Activated naive CD8-positive, alpha-beta T cell treated with anti-CD3 and anti-CD28 coated beads for 36 hours (primary cell): Measurements from ENCODE around the gene ARFGAP2. TPM values are rescaled to one million over a fixed set of nuclear protein-coding genes. Genes with fewer than 3 reads are reported as not detected.

Source experiments
- DNase-seq: peaks from one replicate; pipeline ENCODE4 v3.0.0; 2021
- H3K27ac Mint-ChIP-seq: one replicate; pipeline ENCODE4 v1.8.0; 2022; ENCODE audit warnings: mild to moderate bottlenecking, moderate library complexity, mixed read lengths
- H3K27me3 Mint-ChIP-seq: one replicate; pipeline ENCODE4 v1.8.0; 2022; ENCODE audit warnings: mild to moderate bottlenecking, mixed read lengths
- H3K36me3 Mint-ChIP-seq: one replicate; pipeline ENCODE4 v1.8.0; 2021; ENCODE audit warnings: mild to moderate bottlenecking, mixed read lengths
- H3K4me1 Mint-ChIP-seq: one replicate; pipeline ENCODE4 v1.8.0; 2021; ENCODE audit warnings: mixed read lengths
- H3K4me3 Mint-ChIP-seq: one replicate; pipeline ENCODE4 v1.8.0; 2022; ENCODE audit warnings: mild to moderate bottlenecking, moderate library complexity, mixed read lengths
- H3K9me3 Mint-ChIP-seq: one replicate; pipeline ENCODE4 v1.8.0; 2022; ENCODE audit warnings: mixed read lengths
- total RNA-seq, 2 experiments: library from RNA; stranded (reverse); gene quantifications; one replicate each; pipeline ENCODE4 v1.2.3, GENCODE V29; 2021

ARFGAP2 gene
- total RNA-seq, 2 experiments from 2014 or later, result 87.6 to 92.6 TPM

- H3K27me3 Mint-ChIP-seq, result no peaks in the 10 kb centered on the region
- no peak overlapping the region for H3K27ac Mint-ChIP-seq
Measured at GRCh38 chr11:47164321-47164720, 12.4 kb downstream of the ARFGAP2 start.

GRCh38 chr11:47163898-47164297, 12.8 kb downstream of the ARFGAP2 start:
- no peak for DNase-seq
- Mint-ChIP-seq H3K9me3 (no peaks in the 10 kb centered on the region), H3K4me3 (no peak overlapping the region), H3K36me3 (no peaks in the 10 kb centered on the region), H3K27me3 (no peaks in the 10 kb centered on the region), H3K27ac (no peak overlapping the region), H3K4me1 (no peaks in the 10 kb centered on the region)

More at GRCh38 chr11:47164321-47164720, 12.4 kb downstream of the ARFGAP2 start:
- Mint-ChIP-seq H3K4me3 (no peak overlapping the region), H3K36me3 (no peaks in the 10 kb centered on the region), H3K4me1 (no peaks in the 10 kb centered on the region), H3K9me3 (no peaks in the 10 kb centered on the region)
- no peak for DNase-seq

GRCh38 chr11:47163193-47163592, 13.5 kb downstream of the ARFGAP2 start:
- peaks cover 3% of the 10 kb centered on the region for H3K4me1 Mint-ChIP-seq
- no peaks in the 10 kb centered on the region for H3K36me3 Mint-ChIP-seq
- DNase-seq, result no peak
- no peaks in the 10 kb centered on the region for H3K27me3 Mint-ChIP-seq
- no peak overlapping the region for H3K27ac Mint-ChIP-seq
- no peaks in the 10 kb centered on the region for H3K9me3 Mint-ChIP-seq
- H3K4me3 Mint-ChIP-seq, result no peak overlapping the region

- Mint-ChIP-seq H3K4me1 (peaks cover 3% of the 10 kb centered on the region), H3K4me3 (no peak overlapping the region), H3K9me3 (no peaks in the 10 kb centered on the region), H3K27ac (no peak overlapping the region), H3K27me3 (no peaks in the 10 kb centered on the region), H3K36me3 (no peaks in the 10 kb centered on the region)
- DNase-seq, result no peak
Measured at GRCh38 chr11:47162426-47162825, 14.3 kb downstream of the ARFGAP2 start.

GRCh38 chr11:47161890-47162289, 14.8 kb downstream of the ARFGAP2 start:
- peak overlapping the region; percentile 26 for H3K27ac Mint-ChIP-seq
- DNase-seq, result no peak
- H3K4me3 Mint-ChIP-seq, result no peak overlapping the region
- no peaks in the 10 kb centered on the region for H3K27me3 Mint-ChIP-seq
- no peaks in the 10 kb centered on the region for H3K9me3 Mint-ChIP-seq
- no peaks in the 10 kb centered on the region for H3K36me3 Mint-ChIP-seq
- peaks cover 5% of the 10 kb centered on the region for H3K4me1 Mint-ChIP-seq

GRCh38 chr11:47161134-47161854, 15.4 kb downstream of the ARFGAP2 start:
- Mint-ChIP-seq H3K4me3 (no peak overlapping the region), H3K4me1 (peaks cover 5% of the 10 kb centered on the region), H3K36me3 (no peaks in the 10 kb centered on the region), H3K9me3 (no peaks in the 10 kb centered on the region), H3K27me3 (no peaks in the 10 kb centered on the region), H3K27ac (peak overlapping the region; percentile 26)
- DNase-seq, result peak; percentile 57

DNA sequence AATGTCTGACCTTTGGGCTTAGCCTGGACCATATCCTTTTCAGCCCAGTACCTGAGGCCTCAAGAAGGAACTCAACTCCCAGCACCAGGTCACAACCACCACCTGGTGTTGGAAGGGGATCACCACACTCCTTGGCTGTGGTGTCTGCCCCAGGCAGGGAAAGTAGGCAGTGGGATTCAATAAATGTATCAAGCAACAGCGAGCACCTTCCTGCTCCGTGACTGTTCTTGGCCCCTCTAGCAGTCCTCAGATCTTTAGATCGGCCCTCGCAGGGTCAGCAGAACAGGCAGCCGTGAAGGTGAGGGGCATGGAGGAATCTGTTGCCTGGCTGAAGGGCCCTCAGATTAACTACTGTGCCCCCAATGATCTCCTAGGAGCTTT, 15.9 kb downstream of the ARFGAP2 start:
- Mint-ChIP-seq H3K9me3 (no peaks in the 10 kb centered on the region), H3K4me1 (peaks cover 5% of the 10 kb centered on the region), H3K4me3 (no peak overlapping the region), H3K27me3 (no peaks in the 10 kb centered on the region), H3K27ac (no peak overlapping the region), H3K36me3 (no peaks in the 10 kb centered on the region)
- DNase-seq, result no peak

GRCh38 chr11:47158242-47158641, 18.4 kb downstream of the ARFGAP2 start:
- no peak overlapping the region for H3K4me3 Mint-ChIP-seq
- no peak overlapping the region for H3K27ac Mint-ChIP-seq
- H3K9me3 Mint-ChIP-seq, result no peaks in the 10 kb centered on the region
- DNase-seq, result no peak
- no peaks in the 10 kb centered on the region for H3K36me3 Mint-ChIP-seq
- H3K27me3 Mint-ChIP-seq, result no peaks in the 10 kb centered on the region
- H3K4me1 Mint-ChIP-seq, result peaks cover 29% of the 10 kb centered on the region

GRCh38 chr11:47157805-47158204, 18.9 kb downstream of the ARFGAP2 start:
- H3K27ac Mint-ChIP-seq, result no peak overlapping the region
- H3K27me3 Mint-ChIP-seq, result no peaks in the 10 kb centered on the region
- no peaks in the 10 kb centered on the region for H3K36me3 Mint-ChIP-seq
- H3K4me1 Mint-ChIP-seq, result peaks cover 33% of the 10 kb centered on the region
- no peaks in the 10 kb centered on the region for H3K9me3 Mint-ChIP-seq
- no peak overlapping the region for H3K4me3 Mint-ChIP-seq
- DNase-seq, result no peak

- Mint-ChIP-seq H3K4me3 (no peak overlapping the region), H3K9me3 (no peaks in the 10 kb centered on the region), H3K27me3 (no peaks in the 10 kb centered on the region), H3K4me1 (peaks cover 33% of the 10 kb centered on the region), H3K27ac (no peak overlapping the region), H3K36me3 (no peaks in the 10 kb centered on the region)
- DNase-seq, result no peak
Measured at GRCh38 chr11:47156951-47157350, 19.7 kb downstream of the ARFGAP2 start.

- DNase-seq, result no peak
- Mint-ChIP-seq H3K4me3 (no peak overlapping the region), H3K27ac (no peak overlapping the region), H3K9me3 (no peaks in the 10 kb centered on the region), H3K36me3 (no peaks in the 10 kb centered on the region), H3K27me3 (no peaks in the 10 kb centered on the region), H3K4me1 (peaks cover 33% of the 10 kb centered on the region)
Measured at GRCh38 chr11:47156333-47156732, 20.3 kb downstream of the ARFGAP2 start.

- no peak overlapping the region for H3K4me3 Mint-ChIP-seq
- H3K27ac Mint-ChIP-seq, result no peak overlapping the region
- no peaks in the 10 kb centered on the region for H3K27me3 Mint-ChIP-seq
- no peaks in the 10 kb centered on the region for H3K9me3 Mint-ChIP-seq
- no peak for DNase-seq
- H3K36me3 Mint-ChIP-seq, result no peaks in the 10 kb centered on the region
- H3K4me1 Mint-ChIP-seq, result peaks cover 33% of the 10 kb centered on the region
Measured at GRCh38 chr11:47155879-47156278, 20.8 kb downstream of the ARFGAP2 start.

- peaks cover 33% of the 10 kb centered on the region for H3K4me1 Mint-ChIP-seq
- H3K27ac Mint-ChIP-seq, result peak overlapping the region; percentile 87
- peak; percentile 19 for DNase-seq
- H3K27me3 Mint-ChIP-seq, result no peaks in the 10 kb centered on the region
- H3K4me3 Mint-ChIP-seq, result peak overlapping the region; percentile 70
- no peaks in the 10 kb centered on the region for H3K9me3 Mint-ChIP-seq
- H3K36me3 Mint-ChIP-seq, result no peaks in the 10 kb centered on the region
Measured at GRCh38 chr11:47154616-47155570, 21.8 kb downstream of the ARFGAP2 start.

GRCh38 chr11:47152953-47153950, 23.4 kb downstream of the ARFGAP2 start:
- H3K27me3 Mint-ChIP-seq, result no peaks in the 10 kb centered on the region
- peaks cover 30% of the 10 kb centered on the region for H3K4me1 Mint-ChIP-seq
- peak; percentile 51 for DNase-seq
- H3K4me3 Mint-ChIP-seq, result no peak overlapping the region
- H3K27ac Mint-ChIP-seq, result peak overlapping the region; percentile 46
- no peaks in the 10 kb centered on the region for H3K9me3 Mint-ChIP-seq
- H3K36me3 Mint-ChIP-seq, result no peaks in the 10 kb centered on the region
